HepG2 (cell line): ENCODE data around the gene QKI. TPM values are rescaled to one million over a fixed set of nuclear protein-coding genes. Genes with fewer than 3 reads are reported as not detected.

Experiments
- ATAC-seq: fragments of 200-7000 bp; cut with Tn5 transposase; 3 replicates; pipeline ENCODE4 v1.9.1; 2020; ENCODE audit warnings: mild to moderate bottlenecking, moderate library complexity
- BruUV-seq: library from RNA; stranded (reverse); fragments of 400-500 nt; replicated peaks from 2 replicates; lab custom pipeline; 2021; lab: Mats Ljungman, UMichigan
- CTCF ChIA-PET: fragments of 300-600 bp; formaldehyde crosslinking; extraction: SDS; loops from one replicate; lab custom pipeline; 2021; ENCODE audit warnings: low total read pairs, inconsistent platforms, low intra/inter-chr PET ratio; lab: Yijun Ruan, JAX
- POLR2A ChIA-PET: fragments of 350-600 bp; sonication (Branson Sonifier 250); formaldehyde crosslinking; loops from one replicate; lab custom pipeline; 2020; ENCODE audit warnings: antibody characterized with exemption, inconsistent platforms; lab: Yijun Ruan, JAX
- DNase-seq: peaks from one replicate; pipeline ENCODE4 v3.0.0-alpha.2; 2015; ENCODE audit warnings: low spot score
- FAIRE-seq: peaks from 3 replicates; lab custom pipeline; 2011; peaks lifted over from hg19 to GRCh38; lab: Jason Lieb, UNC
- H2AFZ ChIP-seq: one replicate; pipeline ENCODE4 v1.6.1; 2011; ENCODE audit warnings: low read length, inconsistent platforms
- H3K27ac ChIP-seq: fragments of 300-600 bp; 3 replicates; pipeline ENCODE4 v1.8.0; 2011; ENCODE audit warnings: mixed run types, mild to moderate bottlenecking, mixed read lengths, low read length, inconsistent platforms; ENCODE audit not compliant: insufficient read depth; ENCODE audit errors: extremely low read length
- H3K27me3 ChIP-seq, 2 experiments: fragments of 200-600 bp in 1 of 2; 2 replicates in 1 of 2; 3 replicates in 1 of 2; pipeline versions ENCODE4 v1.6.0 to v1.8.0; 2011; ENCODE audit warnings: low read length in 2 of 2, mild to moderate bottlenecking in 2 of 2, moderate library complexity in 2 of 2, inconsistent platforms in 1 of 2; ENCODE audit not compliant: insufficient read depth in 2 of 2, control insufficient read depth in 1 of 2
- H3K36me3 ChIP-seq, 2 experiments: fragments of 200-600 bp in 1 of 2; replicated peaks in 1 of 2; 2 replicates in 1 of 2; 3 replicates in 1 of 2; pipeline versions ENCODE4 v1.5.1 to v1.8.0; 2011; ENCODE audit warnings: low read length in 2 of 2, inconsistent platforms in 1 of 2; ENCODE audit not compliant: insufficient read depth in 2 of 2, control insufficient read depth in 1 of 2
- H3K4me1 ChIP-seq: 2 replicates; pipeline ENCODE4 v1.5.1; 2012; ENCODE audit warnings: low read length, inconsistent platforms; ENCODE audit not compliant: insufficient read depth
- H3K4me2 ChIP-seq: 2 replicates; pipeline ENCODE4 v1.6.0; 2011; ENCODE audit warnings: low read depth, low read length, inconsistent platforms
- H3K4me3 ChIP-seq, 3 experiments: fragments of 200-600 bp in 1 of 3; sonication (generic), shearing (Covaris generic) in 1 of 3; replicated peaks in 1 of 3; 2 replicates each; pipeline ENCODE4 v1.5.1; 2011 to 2016; ENCODE audit warnings: low read length in 3 of 3, inconsistent platforms in 2 of 3, low read depth in 2 of 3, mild to moderate bottlenecking in 2 of 3, control low read depth in 1 of 3, mixed read lengths in 1 of 3; ENCODE audit not compliant: insufficient read depth in 1 of 3
- H3K79me2 ChIP-seq: one replicate; pipeline ENCODE4 v1.6.1; 2011; ENCODE audit warnings: low read length, inconsistent platforms; ENCODE audit not compliant: insufficient read depth
- H3K9ac ChIP-seq: 2 replicates; pipeline ENCODE4 v1.6.0; 2011; ENCODE audit warnings: mild to moderate bottlenecking, low read depth, low read length, inconsistent platforms; ENCODE audit not compliant: insufficient read depth
- H3K9me3 ChIP-seq: 2 replicates; pipeline ENCODE4 v1.5.1; 2012; ENCODE audit warnings: mild to moderate bottlenecking, low read length
- H4K20me1 ChIP-seq: 2 replicates; pipeline ENCODE4 v1.6.0; 2011; ENCODE audit warnings: inconsistent platforms, mild to moderate bottlenecking, low read length, moderate library complexity; ENCODE audit not compliant: insufficient read depth
- ATF5 ChIP-seq: sonication (generic); formaldehyde crosslinking; IDR thresholded peaks from 2 replicates; pipeline ENCODE4 v1.4.0; 2020; ENCODE audit warnings: mild to moderate bottlenecking, low read depth, missing genetic modification reagents
- CAMTA2 ChIP-seq: sonication (generic); formaldehyde crosslinking; IDR thresholded peaks from 2 replicates; pipeline ENCODE4 v1.4.0; 2020; ENCODE audit warnings: mild to moderate bottlenecking, missing genetic modification reagents, borderline replicate concordance
- CBX2 ChIP-seq, 2 experiments: fragments of 200-600 bp in 1 of 2; sonication (generic); formaldehyde crosslinking in 1 of 2; IDR thresholded peaks; 2 replicates each; pipeline versions ENCODE4 v1.7.0 to v1.8.1; 2018 to 2022; ENCODE audit warnings: low read depth in 2 of 2, low read length in 1 of 2, mild to moderate bottlenecking in 1 of 2, missing genetic modification reagents in 1 of 2
- FOSL2 ChIP-seq: sonication (generic); formaldehyde crosslinking; IDR thresholded peaks from 2 replicates; pipeline ENCODE4 v1.4.0; 2020; ENCODE audit warnings: missing genetic modification reagents
- WGBS: methylation state at CpG from one replicate; pipeline ENCODE4 v1.1.6; 2017; ENCODE audit warnings: low lambda C conversion rate; 5-methylcytosine and 5-hydroxymethylcytosine counted together
- in situ Hi-C: cut with HindIII; loops from 2 replicates; pipeline ENCODE4 v1.10.0; 2017; ENCODE audit warnings: low pct_unique_long_range_greater_than_20kb; ENCODE audit not compliant: extremely low pct_ligation_motif_present
- intact Hi-C: fragments of 100-400 bp; cut with micrococcal nuclease; formaldehyde crosslinking; loops from one replicate; pipeline ENCODE4 v1.10.0; 2022; ENCODE audit not compliant: unreplicated experiment
- polyA plus RNA-seq, 8 experiments: library from polyadenylated mRNA; depleted of rRNA in 3 of 8; stranded (reverse) in 7 of 8; unstranded in 1 of 8; fragments of >200 nt; fragmentation: Illumina TruSeq in 4 of 8; extraction: Trizol in 4 of 8; gene quantifications; 2 replicates each; pipeline versions ENCODE4 v1.2.1 to v1.2.3, GENCODE V29; 2011 to 2016; ENCODE audit warnings: low read depth in 4 of 8, missing spikeins in 1 of 8, mixed read lengths in 1 of 8; ENCODE audit not compliant: insufficient read depth in 1 of 8
- total RNA-seq, 5 experiments: library from RNA; depleted of rRNA; stranded (reverse); fragments of >200 nt; fragmentation: Illumina TruSeq; extraction: Trizol; gene quantifications; 2 replicates each; pipeline ENCODE4 v1.2.3, GENCODE V29; 2016; ENCODE audit warnings: low read depth in 1 of 5
- TF ChIP-seq, protein P1 (sequence below): sonication (generic); formaldehyde crosslinking; IDR thresholded peaks from 2 replicates; pipeline ENCODE4 v1.9.0; 2021; ENCODE audit warnings: missing genetic modification reagents, mild to moderate bottlenecking, borderline replicate concordance
- TF ChIP-seq, protein P2 (sequence below): sonication (generic); formaldehyde crosslinking; IDR thresholded peaks from 2 replicates; pipeline ENCODE4 v1.4.0; 2020; ENCODE audit warnings: mild to moderate bottlenecking, missing genetic modification reagents
- TF ChIP-seq, protein P3 (sequence below): sonication (generic); formaldehyde crosslinking; IDR thresholded peaks from 2 replicates; pipeline ENCODE4 v1.5.0; 2020; ENCODE audit warnings: mild to moderate bottlenecking, missing genetic modification reagents

QKI gene
- total and polyA plus RNA-seq, 2 of the 13 experiments (the other 11 are each of a cell fraction or from before 2014, with no cell fraction given), result 136 to 137 TPM

DNA sequence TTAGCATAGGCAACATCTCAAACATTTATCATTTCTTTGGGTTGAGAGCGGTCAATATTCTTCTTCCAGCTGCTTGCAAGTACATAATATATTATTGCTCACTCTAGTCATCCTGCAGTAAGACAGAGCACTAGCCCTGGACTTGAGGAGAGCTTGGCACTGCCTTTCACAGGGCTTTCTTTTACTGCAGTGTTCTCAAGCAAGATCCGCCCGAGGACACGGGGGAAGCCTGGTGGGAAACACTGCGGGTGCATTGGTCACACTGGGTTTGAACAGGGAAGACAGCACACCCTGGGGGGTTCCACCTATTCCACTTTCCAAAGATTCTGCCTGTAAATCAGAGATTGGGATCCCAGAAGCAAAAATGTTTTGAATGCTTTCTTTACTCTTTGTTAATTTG lies 48.2 kb upstream of the QKI start:
- Histone ChIP-seq H3K9ac (no peak overlapping the region), H2AFZ (no peak overlapping the region), H3K36me3 (no peaks in the 10 kb centered on the region), H3K9me3 (no peaks in the 10 kb centered on the region), H3K27me3 (peaks cover 0 to 50% of the 10 kb centered on the region in 2 experiments; a peak in 3 of 5 replicates), H3K27ac (no peak overlapping the region), H3K4me3 (no peak overlapping the region), H3K4me1 (0 out of 2 replicates have a peak, but pooled peaks cover 7% of the 10 kb centered on the region), H4K20me1 (no peaks in the 10 kb centered on the region)
- intact Hi-C loops, result no loop called here
- POLR2A ChIA-PET, result no interaction called here
- WGBS, result 45% methylated on average over 5 of the region's 5 CpGs
- no TSS peak for BruUV-seq
- in situ Hi-C loops, result no loop called here
- ATAC-seq, result no peak
- DNase-seq, result no peak
- no peak for FAIRE-seq
- TF ChIP-seq CBX2 (IDR thresholded peaks at IDR 0.05; ENCODE audit: low read depth, low read length), result no peak
- no peak for TF ChIP-seq CBX2 (CRISPR knock-in tag; IDR thresholded peaks at IDR 0.05; ENCODE audit: low read depth)
- TF ChIP-seq CAMTA2 (CRISPR knock-in tag), result no peak
- TF ChIP-seq, protein P1, sequence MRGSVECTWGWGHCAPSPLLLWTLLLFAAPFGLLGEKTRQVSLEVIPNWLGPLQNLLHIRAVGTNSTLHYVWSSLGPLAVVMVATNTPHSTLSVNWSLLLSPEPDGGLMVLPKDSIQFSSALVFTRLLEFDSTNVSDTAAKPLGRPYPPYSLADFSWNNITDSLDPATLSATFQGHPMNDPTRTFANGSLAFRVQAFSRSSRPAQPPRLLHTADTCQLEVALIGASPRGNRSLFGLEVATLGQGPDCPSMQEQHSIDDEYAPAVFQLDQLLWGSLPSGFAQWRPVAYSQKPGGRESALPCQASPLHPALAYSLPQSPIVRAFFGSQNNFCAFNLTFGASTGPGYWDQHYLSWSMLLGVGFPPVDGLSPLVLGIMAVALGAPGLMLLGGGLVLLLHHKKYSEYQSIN (CRISPR knock-in tag), result no peak
- TF ChIP-seq, protein P2, sequence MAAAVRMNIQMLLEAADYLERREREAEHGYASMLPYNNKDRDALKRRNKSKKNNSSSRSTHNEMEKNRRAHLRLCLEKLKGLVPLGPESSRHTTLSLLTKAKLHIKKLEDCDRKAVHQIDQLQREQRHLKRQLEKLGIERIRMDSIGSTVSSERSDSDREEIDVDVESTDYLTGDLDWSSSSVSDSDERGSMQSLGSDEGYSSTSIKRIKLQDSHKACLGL, result no peak
- no peak for TF ChIP-seq FOSL2 (CRISPR knock-in tag)
- no peak for TF ChIP-seq ATF5
- TF ChIP-seq, protein P3, sequence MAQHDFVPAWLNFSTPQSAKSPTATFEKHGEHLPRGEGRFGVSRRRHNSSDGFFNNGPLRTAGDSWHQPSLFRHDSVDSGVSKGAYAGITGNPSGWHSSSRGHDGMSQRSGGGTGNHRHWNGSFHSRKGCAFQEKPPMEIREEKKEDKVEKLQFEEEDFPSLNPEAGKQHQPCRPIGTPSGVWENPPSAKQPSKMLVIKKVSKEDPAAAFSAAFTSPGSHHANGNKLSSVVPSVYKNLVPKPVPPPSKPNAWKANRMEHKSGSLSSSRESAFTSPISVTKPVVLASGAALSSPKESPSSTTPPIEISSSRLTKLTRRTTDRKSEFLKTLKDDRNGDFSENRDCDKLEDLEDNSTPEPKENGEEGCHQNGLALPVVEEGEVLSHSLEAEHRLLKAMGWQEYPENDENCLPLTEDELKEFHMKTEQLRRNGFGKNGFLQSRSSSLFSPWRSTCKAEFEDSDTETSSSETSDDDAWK, result no peak
- TF ChIP-seq, all 625 proteins: peak for 0
- Histone ChIP-seq H3K4me2 (no peak overlapping the region), H3K79me2 (no peaks in the 10 kb centered on the region)
- CTCF ChIA-PET, result no interaction called here
